Tibial artery (tissue), 4 donors: ENCODE measurements around the gene TXNRD1.

ENCODE experiments used
- DNase-seq, 2 donors: peaks; one replicate each; pipeline ENCODE4 v3.0.0-alpha.2; 2019
- H3K27ac ChIP-seq, 2 donors: fragments of 200-600 bp; sonication (generic) in 1 of 2; 1 replicate in 1 of 2; 2 replicates in 1 of 2; pipeline ENCODE4 v1.5.1; 2018 to 2019; ENCODE audit warnings: mild to moderate bottlenecking in 1 of 2
- H3K27me3 ChIP-seq, 2 donors: fragments of 200-600 bp; sonication (generic) in 1 of 2; one replicate each; pipeline versions ENCODE4 v1.5.1 to v1.6.0; 2016 to 2019
- H3K36me3 ChIP-seq, 3 donors: fragments of 200-600 bp; sonication (generic) in 2 of 3; one replicate each; pipeline ENCODE4 v1.5.1; 2016 to 2019; ENCODE audit warnings: mild to moderate bottlenecking in 2 of 3
- H3K4me1 ChIP-seq, 4 donors: fragments of 200-600 bp; sonication (generic) in 2 of 4; 1 replicate in 3 of 4; 2 replicates in 1 of 4; pipeline ENCODE4 v1.5.1; 2016 to 2019
- H3K4me3 ChIP-seq, 2 donors: fragments of 200-600 bp; sonication (generic) in 1 of 2; 1 replicate in 1 of 2; 2 replicates in 1 of 2; pipeline ENCODE4 v1.5.1; 2018 to 2019; ENCODE audit warnings: mild to moderate bottlenecking in 2 of 2
- H3K9me3 ChIP-seq, 3 donors: fragments of 200-600 bp; sonication (generic) in 1 of 3; one replicate each; pipeline ENCODE4 v1.5.1; 2016 to 2019
- CTCF ChIP-seq, 2 experiments: fragments of 200-600 bp in 1 of 2; fragments of 450-650 bp in 1 of 2; IDR thresholded peaks; one replicate each; pipeline ENCODE4 v1.5.1; 2017 to 2019; ENCODE audit warnings: antibody characterized with exemption in 2 of 2, mild to moderate bottlenecking in 1 of 2, moderate library complexity in 1 of 2
- intact Hi-C: fragments of 100-400 bp; cut with DNase I; formaldehyde crosslinking; loops from one replicate; pipeline ENCODE4 v1.15.0; 2023; ENCODE audit warnings: low total_unique reads

Gene TXNRD1

GRCh38 chr12:104356231-104357115 lies 140.9 kb downstream of the TXNRD1 start:
- H3K4me3 ChIP-seq, result no peak overlapping the region
- H3K9me3 ChIP-seq, result peaks cover 0 to 4% (median 0%) of the 10 kb centered on the region in 3 donors
- H3K4me1 ChIP-seq, result peaks cover 0 to 6% (median 0%) of the 10 kb centered on the region in 4 donors
- peaks cover 14 to 37% (median 32%) of the 10 kb centered on the region in 3 donors for H3K36me3 ChIP-seq
- TF ChIP-seq CTCF (IDR thresholded peaks at IDR 0.05), result no peak
- intact Hi-C loops, result loop anchor here (5.0 kb wide), 2 partner anchors 139 to 154 kb away; partner anchors contain the start of gene TXNRD1
- no peaks in the 10 kb centered on the region for H3K27me3 ChIP-seq
- H3K27ac ChIP-seq, result no peak overlapping the region
- no peak for DNase-seq

GRCh38 chr12:104357421-104357952 lies 141.9 kb downstream of the TXNRD1 start:
- no peak for TF ChIP-seq CTCF (IDR thresholded peaks at IDR 0.05)
- peaks cover 5 to 26% (median 22%) of the 10 kb centered on the region in 3 donors for H3K36me3 ChIP-seq
- H3K4me1 ChIP-seq, result peaks cover 0 to 16% (median 3%) of the 10 kb centered on the region in 4 donors
- H3K27me3 ChIP-seq, result no peaks in the 10 kb centered on the region
- no peak overlapping the region for H3K4me3 ChIP-seq
- no peak for DNase-seq
- peaks cover 0 to 4% (median 0%) of the 10 kb centered on the region in 3 donors for H3K9me3 ChIP-seq
- no peak overlapping the region for H3K27ac ChIP-seq
- intact Hi-C loops, result loop anchor here (5.0 kb wide), 2 partner anchors 140 to 155 kb away; partner anchors contain the start of gene TXNRD1

GRCh38 chr12:104358353-104359003 lies 142.9 kb downstream of the TXNRD1 start:
- no peak overlapping the region for H3K4me3 ChIP-seq
- peak; percentile 68 to 76 for DNase-seq
- TF ChIP-seq CTCF (IDR thresholded peaks at IDR 0.05), result peak; percentile 75 to 83
- no peak overlapping the region for H3K27ac ChIP-seq
- H3K4me1 ChIP-seq, result peaks cover 0 to 25% (median 3%) of the 10 kb centered on the region in 4 donors
- peaks cover 0 to 4% (median 0%) of the 10 kb centered on the region in 3 donors for H3K9me3 ChIP-seq
- no peaks in the 10 kb centered on the region for H3K27me3 ChIP-seq
- H3K36me3 ChIP-seq, result peaks cover 5 to 17% (median 13%) of the 10 kb centered on the region in 3 donors
- intact Hi-C loops, result loop anchor here (5.0 kb wide), 2 partner anchors 141 to 156 kb away; partner anchors contain the start of gene TXNRD1

GRCh38 chr12:104359216-104359615 lies 143.6 kb downstream of the TXNRD1 start:
- H3K27ac ChIP-seq, result no peak overlapping the region

More at GRCh38 chr12:104359216-104359615, 143.6 kb downstream of the TXNRD1 start:
- DNase-seq, result no peak
- H3K4me1 ChIP-seq, result peaks cover 0 to 25% (median 3%) of the 10 kb centered on the region in 4 donors
- peaks cover 0 to 11% (median 8%) of the 10 kb centered on the region in 3 donors for H3K36me3 ChIP-seq
- intact Hi-C loops, result loop anchor here (5.0 kb wide), 2 partner anchors 142 to 157 kb away; partner anchors contain the start of gene TXNRD1
- no peaks in the 10 kb centered on the region for H3K27me3 ChIP-seq
- peaks cover 0 to 4% (median 0%) of the 10 kb centered on the region in 3 donors for H3K9me3 ChIP-seq
- H3K4me3 ChIP-seq, result no peak overlapping the region
- TF ChIP-seq CTCF (IDR thresholded peaks at IDR 0.05), result no peak
